CD4-positive, alpha-beta T cell treated with Interleukin-10 for 1 hour (primary cell): ENCODE data around the gene NLRP12.
"Not testable (repeated sequence)": the region's sequence is repeated elsewhere in the genome, so short reads cannot be mapped to it uniquely, and the experiment has no call there.

Experiments
- DNase-seq: peaks from one replicate; pipeline ENCODE4 v3.0.0-alpha.2; 2020

Gene NLRP12

GRCh38 chr19:53838446-53838845 lies 14.3 kb upstream of the NLRP12 start:
- not testable (repeated sequence) for DNase-seq

- DNase-seq = not testable (repeated sequence)
Measured at GRCh38 chr19:53832861-53833260, 8.7 kb upstream of the NLRP12 start.

- no peak for DNase-seq
Measured at GRCh38 chr19:53828531-53828930, 4.4 kb upstream of the NLRP12 start.

GRCh38 chr19:53826876-53827275 lies 2.8 kb upstream of the NLRP12 start:
- DNase-seq = no peak

- no peak for DNase-seq
Measured at GRCh38 chr19:53823380-53824120, 564 bp downstream of the NLRP12 start.

GRCh38 chr19:53819861-53820260 lies 4.3 kb downstream of the NLRP12 start:
- DNase-seq = no peak

GRCh38 chr19:53818756-53819155 lies 5.4 kb downstream of the NLRP12 start:
- DNase-seq = no peak

GRCh38 chr19:53813996-53814395 lies 10.1 kb downstream of the NLRP12 start:
- DNase-seq = no peak

- no peak for DNase-seq
Measured at GRCh38 chr19:53812335-53812734, 11.8 kb downstream of the NLRP12 start.

- DNase-seq = no peak
Measured at GRCh38 chr19:53810891-53811290, 13.2 kb downstream of the NLRP12 start.

GRCh38 chr19:53810187-53810546 lies 13.9 kb downstream of the NLRP12 start:
- DNase-seq = no peak

- DNase-seq = no peak
Measured at GRCh38 chr19:53809518-53810186, 14.5 kb downstream of the NLRP12 start.

GRCh38 chr19:53808710-53809125 lies 15.4 kb downstream of the NLRP12 start:
- no peak for DNase-seq

GRCh38 chr19:53801257-53801656 lies 22.9 kb downstream of the NLRP12 start:
- DNase-seq = no peak

- DNase-seq = no peak
Measured at GRCh38 chr19:53795019-53795418, 29.1 kb downstream of the NLRP12 start.

- DNase-seq = peak; percentile 78
Measured at GRCh38 chr19:53792721-53793433, 31.2 kb downstream of the NLRP12 start.

GRCh38 chr19:53789708-53790678 lies 34.1 kb downstream of the NLRP12 start:
- DNase-seq = no peak

GRCh38 chr19:53787266-53787665 lies 36.8 kb downstream of the NLRP12 start:
- DNase-seq = no peak

- DNase-seq = no peak
Measured at GRCh38 chr19:53786744-53787143, 37.4 kb downstream of the NLRP12 start.

- DNase-seq = no peak
Measured at GRCh38 chr19:53785196-53785889, 38.8 kb downstream of the NLRP12 start.

- DNase-seq = no peak
Measured at GRCh38 chr19:53782698-53783097, 41.4 kb downstream of the NLRP12 start.

GRCh38 chr19:53781332-53781731 lies 42.8 kb downstream of the NLRP12 start:
- DNase-seq = not testable (repeated sequence)
